GM12878 (cell line): ENCODE data around the gene PCDHGC5.

Experiments used
- CEBPZ ChIP-seq: fragments of 150-350 bp; IDR thresholded peaks from 2 replicates; pipeline ENCODE4 v1.6.1; 2016; ENCODE audit warnings: low read depth, low read length
- CTCF ChIP-seq, 3 experiments: IDR thresholded peaks in 2 of 3; conservative IDR thresholded peaks in 1 of 3; 2 replicates each; pipeline ENCODE4 v1.5.1; 2011; ENCODE audit warnings: low read depth in 3 of 3, low read length in 3 of 3, mild to moderate bottlenecking in 3 of 3, control low read depth in 2 of 3, moderate library complexity in 2 of 3, inconsistent platforms in 1 of 3, mixed read lengths in 1 of 3; ENCODE audit not compliant: control insufficient read depth in 2 of 3, insufficient read depth in 1 of 3; ENCODE audit errors: extremely low read depth in 1 of 3
- KDM1A ChIP-seq: fragments of 200-600 bp; sonication (generic); IDR thresholded peaks from 2 replicates; pipeline ENCODE4 v1.6.1; 2016; ENCODE audit warnings: borderline replicate concordance
- NR2C2 ChIP-seq: IDR thresholded peaks from 2 replicates; pipeline ENCODE4 v1.6.1; 2011; ENCODE audit warnings: borderline replicate concordance, low read depth; ENCODE audit not compliant: control insufficient read depth, insufficient read length
- PAX5 ChIP-seq: IDR thresholded peaks from 2 replicates; pipeline ENCODE4 v1.6.1; 2011; ENCODE audit warnings: low read depth, low read length, borderline replicate concordance
- RFX5 ChIP-seq: IDR thresholded peaks from 2 replicates; pipeline ENCODE4 v1.6.1; 2011; ENCODE audit warnings: low read depth, low read length, improper control_type of control experiment
- SMARCA5 ChIP-seq: fragments of 450-650 bp; IDR thresholded peaks from 2 replicates; pipeline ENCODE4 v1.6.1; 2017; ENCODE audit warnings: mild to moderate bottlenecking
- TAF1 ChIP-seq: IDR thresholded peaks from 2 replicates; pipeline ENCODE4 v1.6.1; 2011; ENCODE audit warnings: mild to moderate bottlenecking, low read depth, low read length, borderline replicate concordance
- ZNF384 ChIP-seq: IDR thresholded peaks from 2 replicates; pipeline ENCODE4 v1.6.1; 2012; ENCODE audit warnings: low read depth, mild to moderate bottlenecking, low read length, improper control_type of control experiment, borderline replicate concordance
- ZSCAN29 ChIP-seq: fragments of 450-650 bp; IDR thresholded peaks from 2 replicates; pipeline ENCODE4 v1.6.1; 2017; ENCODE audit warnings: mild to moderate bottlenecking, moderate library complexity

- TF ChIP-seq NR2C2 = no peak
- no peak for TF ChIP-seq KDM1A
- TF ChIP-seq TAF1 = no peak
- TF ChIP-seq ZNF384 = no peak
- TF ChIP-seq PAX5 = no peak
- TF ChIP-seq RFX5 = no peak
- no peak for TF ChIP-seq CTCF (IDR thresholded peaks at IDR 0.05 in 2 of 3, conservative IDR thresholded peaks at IDR 0.05 in 1 of 3; ENCODE audit: control insufficient read depth in 2 of 3, extremely low read depth in 1 of 3, insufficient read depth in 1 of 3, low read depth in 3 of 3, low read length in 3 of 3)
- TF ChIP-seq SMARCA5 = no peak
- TF ChIP-seq ZSCAN29 = no peak
- no peak for TF ChIP-seq CEBPZ
Measured at GRCh38 chr5:141484310-141484640, 4.6 kb upstream of the PCDHGC5 start.
